GM12801 (cell line): ENCODE data around the gene ALDOA.

Source experiments
- CTCF ChIP-seq: IDR thresholded peaks from one replicate; pipeline ENCODE4 v1.5.1; 2011; ENCODE audit warnings: control low read depth; ENCODE audit not compliant: insufficient read length; ENCODE audit errors: extremely low read depth

Gene ALDOA

GRCh38 chr16:30060836-30061554 lies 4.6 kb upstream of the ALDOA start:
- TF ChIP-seq CTCF: no peak

GRCh38 chr16:30063278-30063892 lies 2.2 kb upstream of the ALDOA start:
- no peak for TF ChIP-seq CTCF

GRCh38 chr16:30063893-30064728 lies 1.4 kb upstream of the ALDOA start:
- TF ChIP-seq CTCF: no peak

- TF ChIP-seq CTCF: no peak
Observed at GRCh38 chr16:30064729-30065101, 845 bp upstream of the ALDOA start.

- no peak for TF ChIP-seq CTCF
Observed at GRCh38 chr16:30065943-30066760, 592 bp downstream of the ALDOA start.

GRCh38 chr16:30066761-30067583 lies 1.4 kb downstream of the ALDOA start:
- no peak for TF ChIP-seq CTCF
